ENCODE results near the gene CD81.

DNA sequence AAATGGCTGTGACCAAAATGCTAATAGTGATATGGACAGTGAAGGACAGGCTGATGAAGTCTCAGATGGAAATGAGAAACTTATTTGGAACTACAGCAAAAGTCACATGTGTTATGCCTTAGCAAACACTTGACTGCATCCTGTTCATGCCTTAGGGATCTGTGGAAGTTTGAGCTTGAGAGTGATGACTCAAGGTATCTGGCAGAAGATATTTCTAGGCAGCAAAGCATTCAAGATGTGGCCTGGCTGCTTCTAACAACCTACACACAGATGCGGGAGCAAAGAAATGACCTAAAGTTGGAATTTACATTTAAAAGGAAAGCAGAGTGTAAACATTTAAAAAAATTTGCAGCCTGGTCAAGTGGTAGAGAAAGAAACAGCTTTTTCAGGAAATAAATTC is 28.1 kb upstream of the CD81 start:
- TF ChIP-seq POLR2AphosphoS5 (IDR thresholded peaks at IDR 0.05) (no peak), EP300 (IDR thresholded peaks at IDR 0.05; ENCODE audit: low read depth) (no peak), POLR2A (IDR thresholded peaks at IDR 0.05) (no peak)
- TF ChIP-seq, protein P1, sequence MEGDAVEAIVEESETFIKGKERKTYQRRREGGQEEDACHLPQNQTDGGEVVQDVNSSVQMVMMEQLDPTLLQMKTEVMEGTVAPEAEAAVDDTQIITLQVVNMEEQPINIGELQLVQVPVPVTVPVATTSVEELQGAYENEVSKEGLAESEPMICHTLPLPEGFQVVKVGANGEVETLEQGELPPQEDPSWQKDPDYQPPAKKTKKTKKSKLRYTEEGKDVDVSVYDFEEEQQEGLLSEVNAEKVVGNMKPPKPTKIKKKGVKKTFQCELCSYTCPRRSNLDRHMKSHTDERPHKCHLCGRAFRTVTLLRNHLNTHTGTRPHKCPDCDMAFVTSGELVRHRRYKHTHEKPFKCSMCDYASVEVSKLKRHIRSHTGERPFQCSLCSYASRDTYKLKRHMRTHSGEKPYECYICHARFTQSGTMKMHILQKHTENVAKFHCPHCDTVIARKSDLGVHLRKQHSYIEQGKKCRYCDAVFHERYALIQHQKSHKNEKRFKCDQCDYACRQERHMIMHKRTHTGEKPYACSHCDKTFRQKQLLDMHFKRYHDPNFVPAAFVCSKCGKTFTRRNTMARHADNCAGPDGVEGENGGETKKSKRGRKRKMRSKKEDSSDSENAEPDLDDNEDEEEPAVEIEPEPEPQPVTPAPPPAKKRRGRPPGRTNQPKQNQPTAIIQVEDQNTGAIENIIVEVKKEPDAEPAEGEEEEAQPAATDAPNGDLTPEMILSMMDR (IDR thresholded peaks at IDR 0.05): no peak

Measured in transverse colon (tissue), 4 donors.